HG02852 (cell line): ENCODE data around the gene DENND1A.
A peak's percentile ranks its signal among the peaks of the same experiment; 100 is the strongest.

Source experiments
- ATAC-seq: cut with Tn5 transposase; IDR thresholded peaks from one replicate; pipeline ENCODE4 v1.9.1; 2021; ENCODE audit warnings: mild to moderate bottlenecking, moderate library complexity; ENCODE audit not compliant: unreplicated experiment

The DENND1A gene

GRCh38 chr9:123868002-123868401, 61.9 kb downstream of the DENND1A start:
- no peak for ATAC-seq

DNA sequence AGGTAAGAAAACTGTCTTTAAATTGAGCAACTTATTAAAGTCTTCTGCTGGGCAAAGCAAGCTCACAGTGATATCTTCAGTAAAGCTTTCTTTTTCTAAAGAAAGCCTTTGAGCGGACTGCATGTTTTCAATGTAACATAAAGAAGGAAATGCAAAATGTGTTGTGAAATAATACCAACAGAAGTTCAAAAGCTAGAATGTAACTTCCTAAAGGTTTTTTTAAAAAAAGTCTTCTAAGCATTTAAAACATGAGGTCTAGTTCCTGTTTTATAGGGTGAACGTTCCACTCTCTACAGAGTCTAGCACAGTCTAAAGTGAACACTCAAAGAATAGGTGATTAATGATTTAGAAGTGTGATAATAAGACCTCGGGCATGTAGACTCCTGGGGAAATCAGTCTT, 62.9 kb downstream of the DENND1A start:
- no peak for ATAC-seq

GRCh38 chr9:123866497-123866896, 63.4 kb downstream of the DENND1A start:
- ATAC-seq = no peak

DNA sequence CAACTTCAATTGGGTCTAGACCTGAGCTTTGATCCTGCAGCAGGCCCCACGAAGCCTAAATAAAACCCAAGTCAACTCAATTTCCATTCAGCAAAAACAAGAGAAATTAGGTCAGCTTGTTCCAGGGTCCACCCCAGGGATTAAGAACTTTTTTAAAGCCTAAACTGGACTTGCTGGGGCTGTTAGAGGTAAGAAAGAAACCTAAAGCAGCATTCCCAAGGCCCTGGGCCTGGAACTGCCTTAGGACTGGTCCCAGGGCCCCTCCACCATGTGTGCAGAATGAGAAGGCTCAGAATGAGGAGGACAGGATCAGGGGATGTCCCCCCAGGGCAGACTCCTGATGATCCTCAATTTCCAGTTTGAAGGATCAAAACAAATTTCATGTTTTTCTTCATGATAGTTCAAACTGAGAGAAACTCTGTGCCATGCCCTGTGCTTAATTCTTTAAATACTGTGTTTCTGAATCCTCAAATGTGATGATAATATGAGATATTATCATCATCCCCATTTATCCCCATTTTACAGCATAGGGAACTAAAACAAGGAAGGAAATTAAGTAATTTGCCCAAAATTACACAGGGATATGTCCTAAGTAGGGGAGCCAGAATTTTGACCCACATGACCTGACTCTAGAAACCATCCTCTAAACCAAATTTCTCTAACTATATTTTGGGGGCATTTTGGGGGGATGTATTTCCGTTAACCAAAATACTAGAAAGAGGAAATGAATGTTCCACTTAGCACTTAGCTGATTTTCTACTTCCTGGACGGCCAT, 64.5 kb downstream of the DENND1A start:
- no peak for ATAC-seq

DNA sequence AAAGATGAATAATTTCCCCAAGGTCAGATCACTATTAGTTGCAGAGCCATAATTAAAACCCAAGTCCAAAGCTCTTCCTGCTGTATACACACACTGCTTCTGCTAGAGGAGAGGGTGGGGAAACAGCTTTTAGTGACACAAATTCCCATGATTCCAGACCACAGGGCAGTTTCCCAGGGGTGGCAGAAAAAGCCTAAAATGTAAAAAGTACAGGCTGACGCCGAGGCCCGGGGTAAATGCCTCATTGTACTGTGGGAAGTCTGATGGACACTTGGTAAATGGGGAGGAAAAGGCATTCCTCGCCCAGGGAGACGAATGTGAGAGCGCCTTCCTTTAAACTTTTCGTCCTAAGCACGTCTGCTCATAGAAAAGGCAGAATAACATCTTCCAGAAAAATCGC, 65.7 kb downstream of the DENND1A start:
- no peak for ATAC-seq

GRCh38 chr9:123863164-123863855, 66.6 kb downstream of the DENND1A start:
- ATAC-seq = no peak

- ATAC-seq = no peak
These were observed 68.2 kb downstream of the DENND1A start for GRCh38 chr9:123861756-123862120.

- ATAC-seq = no peak
These were observed 68.7 kb downstream of the DENND1A start for GRCh38 chr9:123861086-123861755.

DNA sequence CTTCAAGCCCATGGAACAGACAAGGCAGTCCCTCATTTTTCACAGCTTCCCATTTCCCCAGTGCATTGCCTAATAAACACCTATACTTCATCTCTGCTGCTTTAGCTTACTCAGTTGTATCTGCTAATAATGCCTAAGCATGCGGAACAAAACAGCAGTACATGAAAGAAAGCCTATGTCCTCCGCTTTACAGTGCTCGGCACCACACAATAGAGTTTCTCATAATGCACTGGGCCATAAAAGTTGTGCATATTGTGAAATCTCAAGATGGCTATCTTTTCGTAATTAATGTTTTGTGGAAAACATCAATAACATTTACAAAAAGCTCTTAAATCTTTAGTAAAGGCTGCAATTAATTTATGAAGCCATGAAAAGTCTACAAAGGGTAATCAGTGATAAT, 69.3 kb downstream of the DENND1A start:
- ATAC-seq = no peak

- no peak for ATAC-seq
These were observed 77.5 kb downstream of the DENND1A start for GRCh38 chr9:123852403-123852802.

DNA sequence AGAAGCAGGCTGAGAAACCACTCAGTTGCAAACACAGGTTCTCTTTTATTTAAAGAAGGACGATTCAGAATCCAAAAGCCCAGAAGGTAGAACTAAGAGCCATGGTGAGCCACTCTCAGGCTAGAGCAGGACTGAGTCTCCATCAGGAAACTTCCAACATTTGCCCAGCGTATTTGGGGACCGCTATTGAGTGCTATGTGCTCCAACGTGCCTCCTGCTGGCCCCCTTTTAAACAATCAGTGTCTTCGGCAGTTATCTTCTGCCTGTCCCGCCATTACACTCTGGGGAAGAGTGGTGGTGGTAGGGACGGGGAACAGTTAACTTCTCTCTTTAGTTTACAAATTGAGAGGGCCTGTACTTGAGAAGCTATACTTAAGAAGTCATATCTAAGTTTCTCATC, 78.1 kb downstream of the DENND1A start:
- no peak for ATAC-seq

GRCh38 chr9:123848447-123849085, 81.4 kb downstream of the DENND1A start:
- no peak for ATAC-seq

DNA sequence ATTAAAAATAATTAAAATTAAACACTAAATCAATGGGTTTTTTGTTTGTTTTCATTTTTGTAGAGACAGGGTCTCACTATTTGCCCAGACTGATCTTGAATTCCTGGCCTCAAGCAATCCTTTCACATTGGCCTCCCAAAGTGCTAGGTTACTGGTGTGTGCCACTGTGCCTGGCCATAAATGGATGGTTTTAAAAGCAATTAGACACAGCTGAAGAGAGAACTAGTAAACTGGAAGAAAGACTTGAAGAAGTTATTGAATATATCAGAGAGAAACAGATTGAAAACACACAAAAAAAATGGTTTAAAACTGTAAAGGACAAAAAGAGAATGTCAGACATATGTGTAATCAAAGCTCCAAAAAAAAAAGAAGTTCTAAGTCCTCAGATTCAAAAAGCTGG, 83.0 kb downstream of the DENND1A start:
- no peak for ATAC-seq

DNA sequence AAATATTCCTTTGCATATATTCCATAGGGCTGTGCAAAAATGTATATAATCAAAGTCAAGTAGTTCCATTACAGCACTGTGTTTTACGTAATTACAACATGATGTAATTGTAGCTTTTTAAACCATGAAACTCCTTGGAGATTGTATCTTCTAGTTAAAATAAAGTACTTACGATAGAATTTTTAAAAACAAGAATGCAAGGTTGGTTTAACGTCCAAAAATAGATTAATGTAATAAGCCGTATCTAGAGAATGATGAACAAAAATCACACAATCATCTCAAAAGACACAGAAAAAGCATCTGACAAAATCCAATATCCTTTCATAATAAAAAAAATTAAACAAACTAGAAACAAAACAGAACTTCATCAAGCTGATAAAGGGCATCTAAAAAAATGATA, 86.2 kb downstream of the DENND1A start:
- no peak for ATAC-seq

DNA sequence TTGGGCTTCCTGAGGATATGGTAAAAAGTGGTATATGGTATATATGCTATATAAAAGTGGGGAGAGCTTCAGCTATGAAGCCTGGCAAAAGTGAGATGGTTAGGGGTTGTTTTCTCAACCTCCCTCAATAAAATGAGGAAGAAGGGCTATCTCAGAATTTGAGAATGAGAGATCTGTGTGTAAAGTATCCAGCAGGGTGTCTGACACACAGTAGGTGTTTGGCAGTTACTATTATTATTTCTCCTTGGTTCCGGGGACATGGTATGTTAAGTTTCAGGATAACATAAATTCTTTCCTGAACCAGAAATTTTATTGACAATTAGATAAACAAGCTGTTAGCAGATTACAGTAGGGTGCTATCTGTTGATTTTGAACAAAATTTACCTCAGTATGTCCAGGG, 94.1 kb downstream of the DENND1A start:
- no peak for ATAC-seq

DNA sequence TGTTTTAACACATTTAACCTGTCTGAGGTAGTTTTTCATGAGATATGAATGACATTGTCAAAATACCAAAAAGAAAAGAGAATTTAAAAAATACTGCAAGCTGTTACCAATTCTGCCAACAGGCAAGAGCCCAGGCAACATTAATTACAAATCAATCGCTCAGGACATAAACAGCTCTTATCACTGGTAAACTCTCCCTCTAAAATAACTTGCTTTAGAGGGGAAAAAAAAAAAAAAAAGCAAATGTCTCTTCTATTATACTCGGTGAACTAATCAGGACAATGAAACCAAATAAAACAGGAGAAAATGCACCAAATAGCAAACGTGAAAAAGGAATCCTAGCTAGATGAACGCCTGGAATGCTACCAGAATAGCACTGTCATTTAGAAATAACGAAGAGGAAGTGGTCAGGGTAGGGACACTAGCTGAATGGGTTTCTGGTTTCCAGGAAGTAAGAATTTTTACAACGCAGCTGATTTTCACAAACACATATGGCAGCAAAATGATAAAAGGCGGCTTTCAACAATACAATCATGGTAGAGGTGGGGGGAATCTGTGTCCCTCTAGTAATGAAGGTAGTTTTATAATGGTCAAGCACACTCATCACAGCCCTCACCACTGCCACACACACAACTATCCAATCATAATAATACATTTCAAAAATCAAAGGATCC, 94.9 kb downstream of the DENND1A start:
- peak; percentile 57 for ATAC-seq

DNA sequence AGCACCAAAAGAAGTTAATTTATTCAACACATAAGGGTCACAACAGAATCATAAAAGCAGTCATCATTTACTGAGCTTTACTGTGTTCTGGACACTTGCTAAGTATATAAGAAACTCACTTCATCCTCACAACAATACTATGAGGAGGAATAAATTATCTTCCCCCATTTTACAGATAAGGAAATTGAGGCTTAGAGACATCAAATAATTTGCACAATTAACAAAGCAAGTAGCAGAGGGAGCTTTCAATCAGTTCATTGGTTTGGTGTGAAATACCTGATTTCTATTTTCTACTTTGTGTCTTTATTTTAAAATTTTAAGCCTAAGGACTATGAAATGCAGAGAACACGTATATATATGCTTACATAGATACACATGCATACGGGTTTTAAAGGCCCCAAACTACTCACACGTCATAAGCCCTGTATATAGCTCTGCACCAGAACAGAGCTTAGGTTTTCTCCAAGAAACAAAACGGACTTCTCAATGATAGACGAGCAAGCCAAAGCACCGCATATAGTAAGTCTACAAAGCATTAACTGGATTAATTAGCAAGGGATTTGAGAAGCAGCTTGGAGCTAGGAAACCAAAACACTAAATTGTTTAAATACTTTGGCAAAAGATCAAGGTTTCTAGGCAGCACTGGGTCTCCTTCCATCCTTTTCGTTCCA, 95.6 kb downstream of the DENND1A start:
- ATAC-seq = no peak

DNA sequence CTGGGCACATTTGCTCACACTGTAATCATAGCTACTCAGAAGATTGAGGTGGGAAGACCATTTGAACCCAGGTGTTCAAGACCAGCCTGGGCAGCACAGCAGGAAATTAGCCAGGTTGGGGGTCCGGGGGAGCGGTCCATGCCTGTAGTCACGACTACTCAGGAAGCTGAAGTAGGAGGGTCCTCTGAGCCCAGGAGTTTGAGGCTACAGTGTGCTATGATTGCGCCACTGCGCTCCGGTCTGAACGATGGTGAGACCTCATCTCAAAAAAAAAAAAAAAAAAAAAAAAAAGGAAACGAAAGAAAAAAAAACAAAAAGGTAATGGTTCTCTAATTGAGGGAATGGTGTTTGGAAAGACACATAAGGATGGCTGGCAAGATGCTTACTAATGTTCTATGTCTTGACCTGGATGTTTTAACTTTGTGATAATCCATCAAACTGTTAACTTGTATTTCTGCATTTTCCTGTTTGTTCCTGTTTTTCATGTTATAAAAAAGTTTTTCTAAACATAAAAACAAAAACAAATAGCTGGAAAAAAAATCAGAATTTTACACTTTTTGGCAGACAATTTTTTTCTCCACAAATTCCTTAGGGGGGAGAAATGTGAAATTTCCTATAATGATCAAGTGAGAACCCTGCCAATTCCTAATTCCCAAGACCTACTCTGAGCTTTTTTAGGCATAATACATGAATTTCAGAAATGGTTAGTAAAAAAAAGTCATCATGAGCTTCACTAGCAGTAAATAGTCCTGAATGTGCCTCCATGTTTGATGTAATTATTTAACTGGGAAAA, 96.9 kb downstream of the DENND1A start:
- ATAC-seq = no peak

DNA sequence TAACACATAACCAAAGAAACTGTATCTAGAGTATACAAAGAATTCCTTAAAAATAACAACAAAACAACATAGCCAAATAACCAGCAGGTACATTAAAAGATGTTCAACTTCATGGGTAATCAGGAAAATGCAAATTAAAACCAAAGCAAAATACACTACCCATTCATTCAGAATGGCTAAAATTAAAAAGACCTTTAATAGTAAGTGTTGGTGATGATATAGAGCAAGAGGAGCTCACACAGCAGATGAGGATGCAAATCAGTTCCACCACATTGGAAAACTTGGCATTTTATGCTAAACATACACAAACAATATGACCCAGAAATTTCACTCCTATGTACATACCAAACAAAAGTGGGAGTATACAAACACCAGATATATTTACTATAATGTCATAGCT, 97.8 kb downstream of the DENND1A start:
- no peak for ATAC-seq

- ATAC-seq = no peak
These were observed 101.5 kb downstream of the DENND1A start for GRCh38 chr9:123828449-123828848.
